NCI-H2107 (cell line): Measurements from ENCODE around the gene PTPRH.
"Not testable (repeated sequence)": the region's sequence is repeated elsewhere in the genome, so short reads cannot be mapped to it uniquely, and the experiment has no call there.

Source experiments
- DNase-seq: peaks from one replicate; lab custom pipeline; 2025; lab: John Stamatoyannopoulos, UW

Gene PTPRH

GRCh38 chr19:55158423-55158822, 50.9 kb downstream of the PTPRH start:
- DNase-seq: no peak

GRCh38 chr19:55157064-55157908, 52.0 kb downstream of the PTPRH start, which contains the start of gene TNNI3:
Gene TNNI3 (minus strand): TSS chr19:55157732. CDS start chr19:55157589, 143 bp downstream.
- no peak for DNase-seq

- DNase-seq: peak; percentile 19
These were observed 52.9 kb downstream of the PTPRH start for GRCh38 chr19:55156202-55157063.

GRCh38 chr19:55155784-55156183, 53.5 kb downstream of the PTPRH start:
- not testable (repeated sequence) for DNase-seq

DNA sequence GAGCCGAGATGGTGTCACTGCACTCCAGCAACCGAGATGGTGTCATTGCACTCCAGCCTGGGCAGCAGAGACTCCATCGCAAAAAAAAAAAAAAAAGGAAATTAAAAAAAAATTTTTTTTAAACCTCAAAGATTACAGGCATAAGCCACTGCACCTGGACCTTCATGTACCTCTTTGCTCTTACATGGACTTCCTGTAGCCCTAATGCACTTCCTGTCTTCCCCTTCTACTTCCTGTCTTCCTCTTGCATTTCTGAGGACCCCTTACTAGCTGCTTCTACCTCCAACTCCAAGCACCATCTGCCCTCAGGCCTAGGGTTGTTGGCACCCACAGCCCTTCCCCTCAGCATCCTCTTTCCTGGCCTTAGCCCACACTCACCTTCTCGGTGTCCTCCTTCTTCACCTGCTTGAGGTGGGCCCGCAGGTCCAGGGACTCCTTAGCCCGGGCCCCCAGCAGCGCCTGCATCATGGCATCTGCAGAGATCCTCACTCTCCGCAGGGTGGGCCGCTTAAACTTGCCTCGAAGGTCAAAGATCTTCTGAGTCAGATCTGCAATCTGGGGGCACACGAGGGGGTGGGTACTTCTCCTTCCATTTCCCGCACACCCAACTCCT, 55.5 kb downstream of the PTPRH start:
- DNase-seq: no peak

DNA sequence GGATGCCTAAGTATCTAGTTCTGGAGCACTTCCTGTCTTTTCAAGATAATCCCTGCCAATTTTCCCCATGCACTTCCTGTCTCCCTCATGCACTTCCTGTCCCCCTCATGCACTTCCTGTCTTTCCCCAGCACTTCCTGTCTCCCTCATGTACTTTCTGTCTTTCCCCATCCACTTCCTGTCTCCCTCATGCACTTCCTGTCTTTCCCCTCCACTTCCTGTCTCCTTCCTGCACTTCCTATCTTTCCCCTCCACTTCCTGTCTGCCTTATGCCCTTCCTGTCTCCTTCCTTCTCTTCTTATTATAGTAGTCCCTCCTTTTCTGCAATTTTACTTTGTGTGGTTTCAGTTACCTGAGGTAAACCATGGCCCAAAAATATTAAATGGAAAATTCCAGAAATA, 57.3 kb downstream of the PTPRH start:
- no peak for DNase-seq

DNA sequence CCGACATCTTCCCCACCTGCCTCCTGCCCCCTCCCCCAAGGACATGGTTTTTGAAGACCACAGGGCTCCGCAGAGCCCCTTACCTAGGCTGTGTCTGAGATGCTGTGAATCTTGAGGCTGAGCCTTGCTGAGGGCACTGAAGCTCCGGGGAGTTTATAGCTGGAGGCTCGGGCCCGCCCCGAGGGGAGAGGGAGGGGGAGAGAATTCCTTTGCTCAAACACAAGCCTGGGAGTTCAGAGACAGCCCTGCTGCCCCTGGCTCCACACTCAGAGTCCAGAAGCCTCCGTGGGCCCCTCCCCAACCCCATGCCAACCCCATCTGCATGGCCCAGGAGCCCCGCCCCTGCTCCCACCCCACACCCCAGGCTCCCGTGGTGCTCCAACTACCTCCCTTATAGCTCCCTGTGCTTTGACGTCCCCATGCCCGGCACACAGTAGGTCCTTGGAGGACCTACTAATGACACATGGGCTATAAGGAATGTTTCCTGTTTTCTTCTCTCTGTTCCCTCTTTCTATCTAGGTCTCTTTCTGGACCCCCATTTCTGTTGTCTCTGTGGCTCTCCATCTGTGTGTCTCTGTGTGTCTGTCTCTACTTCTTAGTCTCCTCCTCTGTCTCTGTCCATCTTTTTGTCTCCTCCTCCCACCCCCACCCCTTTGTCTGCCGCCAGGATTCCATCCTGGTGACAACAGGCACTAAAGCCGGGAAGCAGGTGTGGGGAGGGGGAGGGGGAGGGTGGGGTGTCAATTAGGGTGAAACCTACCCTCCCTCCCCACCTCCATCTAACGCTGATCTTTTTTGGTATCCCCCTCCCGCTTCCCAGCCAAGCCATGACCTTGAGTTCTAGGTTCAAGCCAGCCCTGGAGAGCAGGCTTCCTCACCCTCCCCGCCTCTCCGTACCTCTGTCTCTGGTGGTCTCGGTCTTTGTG, 60.0 kb downstream of the PTPRH start, which contains the start of gene TNNT1:
TSS of gene TNNT1 (minus strand) at position 129 of the 926 bp plus-strand sequence. CDS start 2,049 bp downstream, outside the sequence.
- no peak for DNase-seq

DNA sequence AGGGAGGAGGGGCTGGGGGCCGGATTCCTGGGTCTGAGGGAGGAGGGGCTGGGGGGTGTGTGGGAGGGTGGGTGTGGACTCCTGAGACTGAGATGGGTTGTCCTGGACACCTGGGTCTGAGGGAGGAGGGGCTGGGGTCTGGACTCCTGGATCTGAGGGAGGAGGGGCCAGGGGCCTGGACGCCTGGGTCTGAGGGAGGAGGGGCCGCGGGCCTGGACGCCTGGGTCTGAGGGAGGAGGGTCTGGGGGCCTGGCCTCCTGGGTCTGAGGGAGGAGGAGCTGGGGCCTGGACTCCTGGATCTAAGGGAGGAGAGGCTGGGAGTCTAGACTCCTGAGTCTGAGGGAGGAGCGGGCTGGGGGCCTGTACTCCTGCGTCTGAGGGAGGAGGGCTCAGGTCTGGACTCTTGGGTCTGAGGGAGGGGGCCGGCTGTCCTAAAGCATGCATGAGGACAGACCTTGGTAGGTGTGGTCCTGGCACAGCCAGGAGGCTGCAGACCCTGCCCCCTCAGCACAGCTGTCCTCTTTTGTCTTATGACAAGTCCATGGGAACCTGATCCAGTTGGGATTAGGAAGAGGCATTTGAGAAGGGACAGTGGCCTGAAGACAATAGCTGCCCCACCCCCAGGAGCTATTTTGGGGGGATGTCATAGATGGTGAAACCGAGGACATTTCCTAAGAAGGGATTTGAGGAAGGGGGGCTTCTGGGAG, 61.6 kb downstream of the PTPRH start:
- no peak for DNase-seq

- no peak for DNase-seq
These were observed 62.5 kb downstream of the PTPRH start for GRCh38 chr19:55146705-55147273.

GRCh38 chr19:55146078-55146704, 63.1 kb downstream of the PTPRH start:
- DNase-seq: peak; percentile 26

GRCh38 chr19:55145232-55145631, 64.1 kb downstream of the PTPRH start:
- no peak for DNase-seq

DNA sequence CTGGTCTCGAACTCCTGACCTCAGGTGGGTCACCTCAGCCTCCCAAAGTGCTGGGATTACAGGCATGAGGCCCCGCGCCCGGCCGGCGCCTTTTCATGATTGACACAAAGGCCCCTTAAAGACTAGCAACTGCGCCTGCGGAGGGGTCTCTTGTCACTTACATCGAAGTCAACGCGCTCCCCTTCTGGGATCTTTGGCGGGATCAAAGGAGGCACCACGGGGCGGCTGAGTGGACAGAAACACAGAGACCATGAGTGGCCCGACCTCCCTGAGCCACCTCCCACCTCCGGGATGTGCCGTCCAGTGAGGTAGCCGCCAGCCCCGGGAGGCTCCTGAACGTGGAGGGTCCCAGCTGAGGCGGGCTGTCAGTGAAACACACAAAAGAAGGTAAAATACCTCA, 67.6 kb downstream of the PTPRH start:
- no peak for DNase-seq

DNA sequence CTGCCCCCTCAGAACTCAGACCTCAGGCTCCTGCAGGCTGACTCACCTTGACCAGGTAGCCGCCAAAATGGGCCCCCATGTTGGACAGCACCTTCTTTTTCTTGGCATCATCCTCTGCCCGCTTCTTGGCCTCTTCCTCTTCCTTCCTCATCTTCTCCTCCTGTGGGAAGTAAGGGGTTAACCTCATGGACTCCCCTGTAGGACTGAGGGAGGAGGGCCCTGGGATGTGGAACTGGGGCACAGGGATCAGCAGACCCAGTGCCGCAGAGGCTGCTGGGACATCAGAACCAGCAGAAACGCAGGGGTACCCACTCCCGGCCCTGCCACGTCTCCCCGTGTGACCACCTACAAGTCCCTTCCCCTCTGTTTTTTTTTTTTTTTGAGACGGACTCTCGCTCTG, 71.4 kb downstream of the PTPRH start:
- DNase-seq: no peak

DNA sequence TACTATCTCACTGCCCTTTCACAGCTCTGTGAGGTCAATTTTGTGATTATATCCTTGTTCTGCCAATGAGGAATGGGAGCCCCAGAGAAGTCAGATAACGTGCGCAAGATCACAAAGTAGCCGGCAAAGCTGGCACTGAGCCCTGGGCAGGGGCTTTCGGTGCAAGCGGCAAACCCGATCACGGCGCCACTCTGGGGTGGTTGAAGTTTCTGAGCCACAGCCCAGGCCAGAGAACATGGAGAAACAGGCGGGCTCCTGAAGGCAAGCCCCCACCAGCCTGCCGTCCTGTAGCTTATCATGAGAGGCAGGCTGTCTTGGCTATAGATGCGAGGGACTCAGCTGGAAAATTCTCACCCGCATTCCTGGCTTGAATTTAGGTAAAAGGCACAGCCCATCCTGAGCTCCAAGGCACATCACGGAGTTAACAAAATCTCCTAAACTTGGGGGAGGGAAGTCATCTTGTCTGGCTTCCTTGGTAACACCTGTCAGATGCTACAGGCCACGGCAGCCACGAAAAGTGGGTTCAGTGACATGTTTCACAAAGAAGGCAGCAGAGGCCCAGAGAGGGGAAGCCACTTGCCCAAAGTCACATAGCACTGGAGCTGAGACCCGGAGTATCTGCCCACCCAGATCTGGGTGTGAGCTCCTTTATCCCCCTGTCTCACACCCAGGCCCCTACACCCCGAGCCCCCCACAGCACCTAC, 72.8 kb downstream of the PTPRH start:
- no peak for DNase-seq

- no peak for DNase-seq
These were observed 74.6 kb downstream of the PTPRH start for GRCh38 chr19:55134736-55135135.

DNA sequence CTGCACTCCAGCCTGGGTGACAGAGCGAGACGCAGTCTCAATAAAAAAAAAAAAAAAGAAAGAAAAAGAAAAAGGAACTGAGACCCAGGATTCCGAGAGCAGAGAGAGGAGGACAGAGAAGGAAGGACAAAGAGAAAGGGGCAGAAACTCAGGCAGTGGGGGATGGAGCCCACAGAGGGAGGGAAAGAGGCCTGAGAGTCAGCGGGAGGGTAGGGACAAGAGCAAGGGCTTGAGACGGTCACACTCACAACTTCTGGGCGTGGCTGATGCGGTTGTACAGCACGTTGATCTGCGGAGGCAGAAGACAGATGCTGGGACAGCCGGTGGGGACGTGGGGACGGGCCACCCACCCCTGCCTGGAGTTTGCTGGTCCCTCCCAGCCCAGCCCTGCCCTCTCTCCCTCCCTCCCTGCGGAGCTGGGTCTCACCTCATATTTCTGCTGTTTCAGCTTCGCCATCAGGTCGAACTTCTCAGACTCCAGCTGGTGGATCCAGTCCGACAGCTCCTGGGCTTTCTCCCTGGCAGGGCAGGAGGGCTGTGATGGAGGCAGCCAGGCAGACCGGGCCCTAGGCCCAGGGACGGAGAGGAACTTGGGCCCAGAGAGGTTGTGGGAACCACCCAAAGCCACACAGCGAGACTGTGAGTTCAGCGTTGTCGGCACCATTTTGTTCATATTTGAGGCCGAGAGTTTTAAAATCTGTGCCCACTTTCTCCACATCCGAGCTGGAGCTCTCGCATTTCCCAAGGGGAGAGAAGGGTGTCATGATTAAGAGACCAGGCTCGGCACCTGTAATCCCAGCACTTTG, 75.5 kb downstream of the PTPRH start:
- DNase-seq: no peak

GRCh38 chr19:55132453-55133129, 76.7 kb downstream of the PTPRH start:
- no peak for DNase-seq

DNA sequence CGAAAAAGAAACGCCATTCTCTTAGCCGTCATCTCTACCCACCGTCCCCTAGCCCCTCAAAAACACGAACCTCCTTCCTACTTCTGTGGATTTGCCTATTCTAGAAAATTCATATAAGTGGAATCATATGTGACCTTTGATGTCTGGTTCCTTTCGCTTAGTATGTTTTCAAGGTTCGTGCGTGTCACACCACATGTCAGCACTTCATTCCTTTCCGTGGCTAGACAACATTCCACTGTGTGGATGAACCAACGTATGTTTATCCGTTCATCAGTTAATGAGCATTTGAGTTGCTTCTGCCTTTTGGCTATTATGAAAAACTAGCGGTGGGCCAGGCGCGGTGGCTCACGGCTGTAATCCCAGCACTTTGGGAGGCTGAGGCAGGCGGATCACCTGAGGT, 77.9 kb downstream of the PTPRH start:
- DNase-seq: no peak
